NT2/D1 (cell line): Measurements from ENCODE around the gene L3MBTL3.

ENCODE experiments used
- DNase-seq: peaks from one replicate; pipeline ENCODE4 v3.0.0-alpha.2; 2011; ENCODE audit warnings: low read depth, low spot score
- H3K27me3 ChIP-seq: 2 replicates; pipeline ENCODE4 v1.6.0; 2011; ENCODE audit warnings: mild to moderate bottlenecking; ENCODE audit not compliant: insufficient read length, insufficient read depth
- H3K36me3 ChIP-seq: 2 replicates; pipeline ENCODE4 v1.6.1; 2011; ENCODE audit warnings: mild to moderate bottlenecking, low read length, mixed read lengths; ENCODE audit not compliant: insufficient read depth, insufficient read length
- H3K4me1 ChIP-seq: 2 replicates; pipeline ENCODE4 v1.5.1; 2011; ENCODE audit not compliant: insufficient read depth, insufficient read length
- H3K4me3 ChIP-seq: 2 replicates; pipeline ENCODE4 v1.5.1; 2011; ENCODE audit warnings: low read depth; ENCODE audit not compliant: insufficient read length
- H3K9ac ChIP-seq: 2 replicates; pipeline ENCODE4 v1.6.0; 2011; ENCODE audit warnings: low read depth; ENCODE audit not compliant: insufficient read length
- H3K9me3 ChIP-seq: 2 replicates; pipeline ENCODE4 v1.5.1; 2011; ENCODE audit warnings: mild to moderate bottlenecking, low read length; ENCODE audit not compliant: insufficient read depth
- SUZ12 ChIP-seq: IDR thresholded peaks from 2 replicates; pipeline ENCODE4 v1.6.1; 2011; ENCODE audit not compliant: insufficient read length, insufficient read depth; ENCODE audit errors: extremely low read depth
- YY1 ChIP-seq: IDR thresholded peaks from 2 replicates; pipeline ENCODE4 v1.6.1; 2011; ENCODE audit not compliant: insufficient read length, insufficient read depth
- ZNF274 ChIP-seq: IDR thresholded peaks from 2 replicates; pipeline ENCODE4 v1.6.1; 2011; ENCODE audit warnings: mild to moderate bottlenecking, low read depth, low read length

L3MBTL3 gene

DNA sequence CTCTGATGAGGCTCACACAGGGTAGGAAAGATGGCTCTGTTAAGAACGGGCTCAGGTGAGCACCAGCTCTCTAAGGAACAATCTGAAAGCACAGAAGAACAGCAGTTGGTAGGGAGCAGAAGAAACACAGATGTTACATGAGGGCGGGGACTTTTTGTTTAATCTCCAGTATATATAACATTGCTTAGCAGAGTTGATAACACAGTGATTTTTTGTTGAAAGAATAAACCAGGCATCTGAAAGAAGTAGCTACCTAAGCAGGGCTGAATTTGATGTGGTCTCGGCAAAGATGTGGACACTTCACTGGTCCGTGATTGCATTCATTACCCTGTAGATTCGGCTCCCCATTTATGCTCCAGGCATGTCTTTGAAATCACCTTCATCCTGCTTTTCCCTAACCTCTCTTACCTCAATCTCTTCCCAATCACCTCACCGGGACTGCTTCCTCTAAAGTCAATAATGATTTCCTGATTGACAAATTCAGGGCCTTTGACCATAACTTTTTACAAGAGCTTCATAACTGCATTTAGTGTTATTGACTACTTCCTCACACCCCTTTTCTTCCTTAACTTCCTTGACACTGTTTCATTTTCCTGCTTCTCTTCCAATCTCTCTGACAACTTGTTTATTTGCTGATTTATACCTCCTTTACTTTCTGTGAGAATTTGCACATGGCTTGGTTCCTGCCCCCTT is 170.0 kb downstream of the L3MBTL3 start:
- no peak for DNase-seq
- H3K4me3 ChIP-seq: no peak overlapping the region
- no peaks in the 10 kb centered on the region for H3K36me3 ChIP-seq
- no peak for TF ChIP-seq SUZ12
- no peak for TF ChIP-seq YY1
- no peak for TF ChIP-seq ZNF274
- no peaks in the 10 kb centered on the region for H3K4me1 ChIP-seq
- H3K27me3 ChIP-seq: no peaks in the 10 kb centered on the region
- H3K9me3 ChIP-seq: peaks cover 14% of the 10 kb centered on the region
- no peak overlapping the region for H3K9ac ChIP-seq

DNA sequence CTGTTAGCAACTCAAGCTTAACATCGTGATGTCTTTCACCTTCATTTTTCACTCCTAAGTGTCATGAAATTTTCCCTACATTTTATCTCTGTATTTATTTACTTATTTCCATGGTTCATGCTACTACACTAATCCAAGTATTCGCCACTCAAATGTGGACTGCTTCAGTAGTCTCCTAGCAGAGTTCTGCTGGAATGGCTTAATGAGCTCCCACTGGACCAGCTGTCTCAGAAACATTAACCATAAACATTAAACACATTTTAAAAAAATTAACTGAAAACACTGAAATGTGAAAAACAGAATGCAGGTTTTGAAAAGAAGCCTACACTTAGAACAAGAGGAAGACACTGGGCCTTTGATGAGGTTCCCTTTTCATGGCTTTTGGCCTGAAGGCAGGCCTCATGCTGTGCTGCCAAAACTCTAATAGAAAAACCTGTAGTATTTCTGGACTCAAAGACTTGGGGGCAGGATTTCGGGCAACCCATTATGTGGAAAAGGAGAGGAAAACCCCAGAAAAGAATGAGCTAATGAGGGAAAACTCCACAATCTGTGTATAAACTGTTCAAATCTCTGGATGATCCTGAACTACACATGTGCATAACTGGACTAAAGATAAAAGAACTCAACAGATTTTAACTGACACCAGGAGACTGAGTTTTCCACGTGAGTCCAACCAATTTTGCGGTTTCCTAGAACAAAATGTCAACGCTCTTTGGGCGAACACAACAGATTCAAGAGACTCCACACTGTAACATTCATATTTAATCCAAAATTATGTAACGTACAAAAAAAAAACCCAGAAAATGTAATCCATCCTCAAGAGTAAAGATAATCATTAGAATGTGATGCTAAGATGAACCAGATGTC is 171.4 kb downstream of the L3MBTL3 start:
- Histone ChIP-seq H3K9ac (no peak overlapping the region), H3K9me3 (peaks cover 14% of the 10 kb centered on the region), H3K27me3 (no peaks in the 10 kb centered on the region), H3K4me3 (no peak overlapping the region), H3K4me1 (no peaks in the 10 kb centered on the region), H3K36me3 (no peaks in the 10 kb centered on the region)
- DNase-seq: no peak
- TF ChIP-seq SUZ12 (no peak), ZNF274 (no peak), YY1 (no peak)
